Measurements from ENCODE around the gene ADAMTS12. TPM values are rescaled to one million over a fixed set of nuclear protein-coding genes. Genes with fewer than 3 reads are reported as not detected.
A peak's percentile ranks its signal among the peaks of the same experiment; 100 is the strongest.

The ADAMTS12 gene
- total and polyA plus RNA-seq, 2 of the 8 experiments (the other 6 are each of a cell fraction or from before 2014, with no cell fraction given), result 6.4 to 12.8 TPM

DNA sequence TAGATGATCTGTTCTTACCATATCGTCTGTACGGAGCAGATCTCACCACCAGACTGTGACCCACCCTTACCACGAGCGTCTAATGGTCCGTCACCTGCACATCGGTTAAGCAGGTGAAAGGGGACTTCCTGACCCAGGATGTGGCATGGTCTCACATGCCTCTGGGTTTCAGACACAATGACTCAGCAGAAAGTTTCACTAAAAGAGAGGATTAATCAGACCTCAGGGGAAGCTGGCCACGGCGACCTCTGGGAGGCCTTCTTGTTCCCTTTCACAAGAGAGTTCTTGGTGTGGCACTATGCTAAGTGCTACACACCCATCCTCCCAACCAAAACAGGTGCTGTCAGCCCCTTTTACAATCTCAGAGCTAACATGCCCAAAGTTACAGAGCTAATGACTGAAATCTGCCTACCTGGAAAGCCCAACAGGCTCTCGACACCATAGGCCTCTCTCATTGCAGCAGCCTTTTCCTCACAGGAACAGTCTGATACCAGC lies 41.6 kb downstream of the ADAMTS12 start:
- Histone ChIP-seq H3K79me2 (ENCODE audit: control insufficient read depth in 1 of 2, insufficient read depth in 2 of 2, low read length in 2 of 2) (no peaks in the 10 kb centered on the region), H3K4me1 (replicated peaks in 1 of 4; ENCODE audit: control insufficient read depth in 3 of 4, insufficient read depth in 4 of 4, low read length in 3 of 4) (peaks cover 0 to 9% (median 4%) of the 10 kb centered on the region in 4 experiments; a peak in 6 of 7 replicates), H3K79me1 (ENCODE audit: low read depth, low read length) (no peaks in the 10 kb centered on the region), H2BK5ac (ENCODE audit: low read depth, low read length) (peak overlapping the region; percentile 71), H3K14ac (ENCODE audit: insufficient read length) (no peak overlapping the region), H2BK12ac (ENCODE audit: low read depth, low read length) (peak overlapping the region; percentile 82; the same call in 1 of the 2 replicates), H3K4me2 (ENCODE audit: insufficient read depth in 1 of 2, low read depth in 2 of 2, low read length in 2 of 2) (no peak overlapping the region), H4K5ac (ENCODE audit: insufficient read length, low read depth, low read length) (no peak overlapping the region), H3K4me3 (ENCODE audit: extremely low read depth in 1 of 4, insufficient read depth in 2 of 4, low read depth in 3 of 4, low read length in 4 of 4) (no peak overlapping the region), H3K56ac (replicated peaks; ENCODE audit: insufficient read length, low read depth, low read length) (no peak overlapping the region), H3K18ac (ENCODE audit: extremely low read depth, low read length) (peak overlapping the region; percentile 53; the same call in 1 of the 2 replicates), H3K27me3 (replicated peaks in 1 of 4; ENCODE audit: control insufficient read depth in 3 of 4, extremely low read depth in 1 of 4, insufficient read depth in 3 of 4, low read length in 3 of 4) (no peaks in the 10 kb centered on the region), H3K9ac (replicated peaks in 1 of 4; ENCODE audit: extremely low read depth in 1 of 4, low read depth in 3 of 4, low read length in 3 of 4) (no peak overlapping the region), H3K36me3 (ENCODE audit: control insufficient read depth in 2 of 4, insufficient read depth in 4 of 4, low read length in 3 of 4) (0 out of 8 replicates have a peak, but pooled peaks cover 0 to 4% (median 2%) of the 10 kb centered on the region in 4 experiments), H3K23ac (ENCODE audit: insufficient read length) (no peak overlapping the region), H2AK5ac (ENCODE audit: low read depth, low read length) (no peak overlapping the region), H4K20me1 (replicated peaks in 1 of 2; ENCODE audit: control insufficient read depth in 1 of 2, insufficient read depth in 2 of 2, low read length in 2 of 2) (no peaks in the 10 kb centered on the region), H3K27ac (ENCODE audit: low read depth, low read length) (0 out of 2 replicates have a peak overlapping the region, but pooled peaks have one; percentile 14), H2BK20ac (ENCODE audit: low read length) (peak overlapping the region; percentile 82; the same call in 1 of the 2 replicates), H2BK120ac (replicated peaks; ENCODE audit: low read depth, low read length) (no peak overlapping the region), H2BK15ac (ENCODE audit: low read length) (no peak overlapping the region), H4K91ac (replicated peaks; ENCODE audit: insufficient read length, low read length) (peak overlapping the region; percentile 31), H3K23me2 (ENCODE audit: low read depth, low read length) (no peaks in the 10 kb centered on the region), H4K8ac (ENCODE audit: extremely low read depth, insufficient read depth, low read length) (no peak overlapping the region), H3K9me3 (ENCODE audit: insufficient read depth in 2 of 2, low read depth in 1 of 2, low read length in 1 of 2) (0 out of 4 replicates have a peak, but pooled peaks cover 0 to 2% of the 10 kb centered on the region in 2 experiments), H2AFZ (ENCODE audit: low read length) (no peak overlapping the region), H3K4ac (replicated peaks; ENCODE audit: insufficient read length, low read depth, low read length) (no peak overlapping the region)
- CTCF ChIA-PET (ENCODE audit: partially characterized antibody), result interaction anchor here (0.6 to 1.5 kb wide), 2 partner anchors 9 to 124 kb away, joined by 3 to 4 read pairs; no protein-coding TSS in a partner anchor
- DNase-seq (ENCODE audit: low read depth in 1 of 2, low spot score in 2 of 2) (no peak), FAIRE-seq (no peak)
- POLR2A ChIA-PET (ENCODE audit: partially characterized antibody), result interaction anchor here (1.7 kb wide), 1 partner anchor 42 kb away, joined by 4 read pairs; the partner anchor contains the start of gene ADAMTS12
- 81% methylated on average over 9 of the region's 9 CpGs; no CpG with 5 or more reads in 1 of the 2 experiments for WGBS, 2 experiments (ENCODE audit: extremely low coverage in 1 of 2, insufficient coverage in 1 of 2, insufficient read length in 1 of 2, insufficient replicate concordance in 2 of 2, low coverage in 1 of 2, low lambda C conversion rate in 2 of 2, missing lambda C conversion rate in 1 of 2)
- TF ChIP-seq SP2 (IDR thresholded peaks at IDR 0.05; ENCODE audit: low read length) (no peak), RFX5 (IDR thresholded peaks at IDR 0.05; ENCODE audit: borderline replicate concordance, low read depth, low read length) (no peak), SRF (IDR thresholded peaks at IDR 0.05; ENCODE audit: low read depth, low read length) (no peak), PHF8 (conservative IDR thresholded peaks at IDR 0.05; ENCODE audit: low read depth, low read length) (no peak), ZNF274 (IDR thresholded peaks at IDR 0.05; ENCODE audit: borderline replicate concordance, extremely low read depth, low read length) (no peak), HDAC2 (IDR thresholded peaks at IDR 0.05; ENCODE audit: borderline replicate concordance in 1 of 2, low read depth in 2 of 2, low read length in 2 of 2) (no peak), TBP (IDR thresholded peaks at IDR 0.05; ENCODE audit: low read depth, low read length) (no peak), FOSL1 (IDR thresholded peaks at IDR 0.05; ENCODE audit: insufficient read depth, low read depth, low read length) (no peak), TAF1 (IDR thresholded peaks at IDR 0.05; ENCODE audit: low read depth, low read length) (0 out of 2 replicates have a peak, but pooled peaks have one; percentile 8), RAD21 (IDR thresholded peaks at IDR 0.05 in 1 of 2, conservative IDR thresholded peaks at IDR 0.05 in 1 of 2; ENCODE audit: low read depth in 2 of 2, low read length in 2 of 2) (peak in 1 of 2 experiments; percentile 5; a peak in 1 of 4 replicates)
- TF ChIP-seq, protein P1, sequence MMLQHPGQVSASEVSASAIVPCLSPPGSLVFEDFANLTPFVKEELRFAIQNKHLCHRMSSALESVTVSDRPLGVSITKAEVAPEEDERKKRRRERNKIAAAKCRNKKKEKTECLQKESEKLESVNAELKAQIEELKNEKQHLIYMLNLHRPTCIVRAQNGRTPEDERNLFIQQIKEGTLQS (IDR thresholded peaks at IDR 0.05; ENCODE audit: insufficient read depth, low read depth, low read length), result no peak

Measured in H1 (cell line).